SK-N-SH (cell line): Measurements from ENCODE around the gene MTPN. TPM values are rescaled to one million over a fixed set of nuclear protein-coding genes. Genes with fewer than 3 reads are reported as not detected.

Source experiments
- CTCF ChIA-PET: fragments of 300-600, 350-600 bp; formaldehyde crosslinking; extraction: SDS; loops from one replicate; lab custom pipeline; 2021; lab: Yijun Ruan, JAX
- POLR2A ChIA-PET: fragments of 350-600 bp; sonication (Branson Sonifier 250); formaldehyde crosslinking; extraction: SDS; loops from one replicate; lab custom pipeline; 2020; ENCODE audit warnings: antibody characterized with exemption, inconsistent platforms; lab: Yijun Ruan, JAX
- DNase-seq: peaks from one replicate; pipeline ENCODE4 v3.0.0; 2012
- H2AFZ ChIP-seq: fragments of 200-600 bp; sonication (generic); 2 replicates; pipeline ENCODE4 v1.8.1; 2016; ENCODE audit warnings: antibody characterized with exemption, mild to moderate bottlenecking, low read depth
- H3F3A ChIP-seq: fragments of 200-600 bp; sonication (generic); replicated peaks from 2 replicates; pipeline ENCODE3; 2016; ENCODE audit warnings: antibody characterized with exemption, mild to moderate bottlenecking; ENCODE audit not compliant: insufficient read depth
- H3K27ac ChIP-seq, 2 experiments: fragments of 200-500 bp in 1 of 2; fragments of 200-600 bp in 1 of 2; sonication (Bioruptor generic) in 1 of 2; sonication (generic), shearing (Covaris generic) in 1 of 2; 2 replicates each; pipeline versions ENCODE4 v1.5.1 to v1.6.1; 2014 to 2016; ENCODE audit warnings: low read depth in 2 of 2, inconsistent platforms in 1 of 2, low read length in 1 of 2, mild to moderate bottlenecking in 1 of 2, mixed read lengths in 1 of 2
- H3K27me3 ChIP-seq: fragments of 200-600 bp; sonication (generic), shearing (Covaris generic); 2 replicates; pipeline ENCODE4 v1.6.1; 2016; ENCODE audit warnings: mixed run types; ENCODE audit not compliant: insufficient read depth
- H3K36me3 ChIP-seq, 2 experiments: fragments of 200-500 bp in 1 of 2; fragments of 200-600 bp in 1 of 2; sonication (Bioruptor generic) in 1 of 2; sonication (generic) in 1 of 2; replicated peaks in 1 of 2; 2 replicates each; pipeline versions ENCODE3 to v1.5.1; 2014 to 2016; ENCODE audit warnings: low read length in 1 of 2, mild to moderate bottlenecking in 1 of 2; ENCODE audit not compliant: insufficient read depth in 2 of 2, control insufficient read depth in 1 of 2
- H3K4me1 ChIP-seq, 2 experiments: fragments of 200-500 bp in 1 of 2; fragments of 200-600 bp in 1 of 2; sonication (Bioruptor generic) in 1 of 2; sonication (generic), shearing (Covaris generic) in 1 of 2; 2 replicates each; pipeline versions ENCODE4 v1.5.1 to v1.6.1; 2014 to 2016; ENCODE audit warnings: low read depth in 1 of 2, low read length in 1 of 2, mixed run types in 1 of 2; ENCODE audit not compliant: insufficient read depth in 2 of 2, control insufficient read depth in 1 of 2
- H3K4me2 ChIP-seq: fragments of 200-600 bp; sonication (generic), shearing (Covaris generic); 2 replicates; pipeline ENCODE4 v1.6.1; 2017; ENCODE audit warnings: mixed run types
- H3K4me3 ChIP-seq, 2 experiments: fragments of 200-500 bp in 1 of 2; fragments of 200-600 bp in 1 of 2; sonication (Bioruptor generic) in 1 of 2; sonication (generic), shearing (Covaris generic) in 1 of 2; 2 replicates each; pipeline versions ENCODE4 v1.5.1 to v1.8.1; 2014 to 2016; ENCODE audit warnings: low read depth in 2 of 2, inconsistent platforms in 1 of 2, low read length in 1 of 2, mild to moderate bottlenecking in 1 of 2, mixed read lengths in 1 of 2, moderate library complexity in 1 of 2
- H3K79me2 ChIP-seq: fragments of 200-600 bp; sonication (generic); 2 replicates; pipeline ENCODE4 v1.8.1; 2017; ENCODE audit warnings: mild to moderate bottlenecking; ENCODE audit not compliant: insufficient read depth
- H3K9ac ChIP-seq: fragments of 200-600 bp; sonication (generic); 2 replicates; pipeline ENCODE4 v1.6.1; 2017; ENCODE audit warnings: mixed run types
- H3K9me2 ChIP-seq: fragments of 200-600 bp; sonication (generic); 2 replicates; pipeline ENCODE4 v1.6.1; 2017; ENCODE audit warnings: mixed run types
- H3K9me3 ChIP-seq: fragments of 200-600 bp; sonication (generic); 2 replicates; pipeline ENCODE4 v1.6.1; 2017; ENCODE audit warnings: mixed run types, mild to moderate bottlenecking, moderate library complexity
- H4K20me1 ChIP-seq: fragments of 200-600 bp; sonication (generic); 2 replicates; pipeline ENCODE4 v1.6.1; 2017; ENCODE audit warnings: mild to moderate bottlenecking, mixed run types; ENCODE audit not compliant: insufficient read depth
- CHD2 ChIP-seq: fragments of 150-350 bp; IDR thresholded peaks from 2 replicates; pipeline ENCODE4 v1.6.1; 2018; ENCODE audit warnings: low read length; ENCODE audit not compliant: partially characterized antibody
- ELF1 ChIP-seq: IDR thresholded peaks from 2 replicates; pipeline ENCODE4 v1.4.0; 2012
- EP300 ChIP-seq, 2 experiments: IDR thresholded peaks; 2 replicates each; pipeline versions ENCODE4 v1.4.0 to v1.6.1; 2012; ENCODE audit warnings: borderline replicate concordance in 1 of 2, low read depth in 1 of 2, low read length in 1 of 2
- EZH2phosphoT487 ChIP-seq: fragments of 200-600 bp; sonication (generic); IDR thresholded peaks from 2 replicates; pipeline ENCODE4 v1.6.1; 2017; ENCODE audit warnings: low read depth, mixed run types, mild to moderate bottlenecking, antibody characterized with exemption, moderate library complexity, borderline replicate concordance
- GABPA ChIP-seq: IDR thresholded peaks from 2 replicates; pipeline ENCODE4 v1.4.0; 2012; ENCODE audit warnings: low read depth, mild to moderate bottlenecking
- IRF3 ChIP-seq: fragments of 150-350 bp; IDR thresholded peaks from 2 replicates; pipeline ENCODE4 v1.6.1; 2016; ENCODE audit warnings: mild to moderate bottlenecking, low read depth, low read length
- MAX ChIP-seq: IDR thresholded peaks from 2 replicates; pipeline ENCODE4 v1.4.0; 2012; ENCODE audit warnings: low read depth
- MEF2A ChIP-seq: IDR thresholded peaks from 2 replicates; pipeline ENCODE4 v1.4.0; 2012; ENCODE audit warnings: low read depth, borderline replicate concordance
- NFIC ChIP-seq: IDR thresholded peaks from 2 replicates; pipeline ENCODE4 v1.4.0; 2012; ENCODE audit warnings: borderline replicate concordance
- NRF1 ChIP-seq: IDR thresholded peaks from 2 replicates; pipeline ENCODE4 v1.6.1; 2012; ENCODE audit warnings: low read depth, mild to moderate bottlenecking, low read length
- PBX3 ChIP-seq: IDR thresholded peaks from 2 replicates; pipeline ENCODE4; 2012
- RFX5 ChIP-seq: IDR thresholded peaks from 2 replicates; pipeline ENCODE4 v1.6.1; 2012; ENCODE audit warnings: mild to moderate bottlenecking, improper control_type of control experiment, low read length
- SIN3A ChIP-seq: IDR thresholded peaks from 2 replicates; pipeline ENCODE4 v1.6.1; 2012; ENCODE audit warnings: low read depth, mild to moderate bottlenecking, low read length, moderate library complexity, borderline replicate concordance
- USF2 ChIP-seq: fragments of 150-350 bp; IDR thresholded peaks from 2 replicates; pipeline ENCODE4 v1.6.1; 2017; ENCODE audit warnings: antibody characterized with exemption, low read length, low read depth, borderline replicate concordance
- YY1 ChIP-seq: IDR thresholded peaks from 2 replicates; pipeline ENCODE4 v1.4.0; 2012; ENCODE audit warnings: low read depth, mild to moderate bottlenecking
- WGBS: methylation state at CpG from one replicate; pipeline ENCODE4 v1.1.6; 2017; ENCODE audit warnings: low lambda C conversion rate; 5-methylcytosine and 5-hydroxymethylcytosine counted together
- polyA plus RNA-seq, 3 experiments: library from polyadenylated mRNA; depleted of rRNA; stranded (reverse); fragments of >200 nt; gene quantifications; 2 replicates each; pipeline ENCODE4 v1.2.3, GENCODE V29; 2012
- TF ChIP-seq, protein P1 (sequence below): IDR thresholded peaks from 2 replicates; pipeline ENCODE4 v1.6.1; 2012; ENCODE audit warnings: mild to moderate bottlenecking, low read depth, low read length, moderate library complexity

Gene MTPN
- polyA plus RNA-seq, 1 of the 3 experiments (the other 2 are of a cell fraction), result 135 TPM

DNA sequence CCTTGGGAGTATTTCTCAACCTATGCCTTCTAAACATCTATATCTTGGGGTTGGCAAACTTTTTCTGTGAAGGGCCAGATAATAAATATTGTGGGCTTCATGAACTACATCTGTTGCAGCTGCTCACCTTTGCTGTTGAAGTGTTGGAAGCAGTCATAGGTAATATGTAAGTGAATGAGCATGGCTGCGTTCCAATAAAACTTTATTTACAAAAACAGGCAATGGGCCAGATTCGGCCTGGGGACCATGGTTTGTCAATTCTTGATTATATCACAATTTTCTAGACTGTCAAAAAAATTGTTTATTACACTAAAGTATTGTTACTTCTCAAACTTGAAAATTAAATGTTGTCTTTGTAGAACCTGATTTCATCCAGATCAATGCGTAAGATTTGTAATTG lies 54.9 kb downstream of the MTPN start:
- WGBS, result 95% methylated on average over 3 of the region's 3 CpGs
- Histone ChIP-seq H4K20me1 (no peaks in the 10 kb centered on the region; the same call in 1 of the 2 replicates), H3K79me2 (peaks cover 22% of the 10 kb centered on the region; the same call in 1 of the 2 replicates), H3K4me3 (no peak overlapping the region), H3K27ac (peak overlapping the region in 1 of 2 experiments; percentile 80; a peak in 2 of 4 replicates), H3F3A (peaks cover 9% of the 10 kb centered on the region), H3K27me3 (no peaks in the 10 kb centered on the region), H2AFZ (no peak overlapping the region), H3K9ac (no peak overlapping the region), H3K4me1 (peaks cover 6 to 12% of the 10 kb centered on the region in 2 experiments), H3K9me2 (no peaks in the 10 kb centered on the region), H3K9me3 (no peaks in the 10 kb centered on the region), H3K36me3 (peaks cover 2 to 11% of the 10 kb centered on the region in 2 experiments), H3K4me2 (no peak overlapping the region)
- POLR2A ChIA-PET, result no interaction called here
- TF ChIP-seq EZH2phosphoT487 (no peak), EP300 (IDR thresholded peaks at IDR 0.05; ENCODE audit: borderline replicate concordance in 1 of 2, low read depth in 1 of 2, low read length in 1 of 2) (no peak), SIN3A (no peak), NFIC (no peak), USF2 (no peak), ELF1 (no peak), PBX3 (no peak)
- TF ChIP-seq, protein P1, sequence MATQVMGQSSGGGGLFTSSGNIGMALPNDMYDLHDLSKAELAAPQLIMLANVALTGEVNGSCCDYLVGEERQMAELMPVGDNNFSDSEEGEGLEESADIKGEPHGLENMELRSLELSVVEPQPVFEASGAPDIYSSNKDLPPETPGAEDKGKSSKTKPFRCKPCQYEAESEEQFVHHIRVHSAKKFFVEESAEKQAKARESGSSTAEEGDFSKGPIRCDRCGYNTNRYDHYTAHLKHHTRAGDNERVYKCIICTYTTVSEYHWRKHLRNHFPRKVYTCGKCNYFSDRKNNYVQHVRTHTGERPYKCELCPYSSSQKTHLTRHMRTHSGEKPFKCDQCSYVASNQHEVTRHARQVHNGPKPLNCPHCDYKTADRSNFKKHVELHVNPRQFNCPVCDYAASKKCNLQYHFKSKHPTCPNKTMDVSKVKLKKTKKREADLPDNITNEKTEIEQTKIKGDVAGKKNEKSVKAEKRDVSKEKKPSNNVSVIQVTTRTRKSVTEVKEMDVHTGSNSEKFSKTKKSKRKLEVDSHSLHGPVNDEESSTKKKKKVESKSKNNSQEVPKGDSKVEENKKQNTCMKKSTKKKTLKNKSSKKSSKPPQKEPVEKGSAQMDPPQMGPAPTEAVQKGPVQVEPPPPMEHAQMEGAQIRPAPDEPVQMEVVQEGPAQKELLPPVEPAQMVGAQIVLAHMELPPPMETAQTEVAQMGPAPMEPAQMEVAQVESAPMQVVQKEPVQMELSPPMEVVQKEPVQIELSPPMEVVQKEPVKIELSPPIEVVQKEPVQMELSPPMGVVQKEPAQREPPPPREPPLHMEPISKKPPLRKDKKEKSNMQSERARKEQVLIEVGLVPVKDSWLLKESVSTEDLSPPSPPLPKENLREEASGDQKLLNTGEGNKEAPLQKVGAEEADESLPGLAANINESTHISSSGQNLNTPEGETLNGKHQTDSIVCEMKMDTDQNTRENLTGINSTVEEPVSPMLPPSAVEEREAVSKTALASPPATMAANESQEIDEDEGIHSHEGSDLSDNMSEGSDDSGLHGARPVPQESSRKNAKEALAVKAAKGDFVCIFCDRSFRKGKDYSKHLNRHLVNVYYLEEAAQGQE, result no peak
- no peak for DNase-seq
- CTCF ChIA-PET, result interaction anchor here (1.0 to 2.3 kb wide), 2 partner anchors 8 to 14 kb away, joined by 3 to 6 read pairs; no protein-coding TSS in a partner anchor

DNA sequence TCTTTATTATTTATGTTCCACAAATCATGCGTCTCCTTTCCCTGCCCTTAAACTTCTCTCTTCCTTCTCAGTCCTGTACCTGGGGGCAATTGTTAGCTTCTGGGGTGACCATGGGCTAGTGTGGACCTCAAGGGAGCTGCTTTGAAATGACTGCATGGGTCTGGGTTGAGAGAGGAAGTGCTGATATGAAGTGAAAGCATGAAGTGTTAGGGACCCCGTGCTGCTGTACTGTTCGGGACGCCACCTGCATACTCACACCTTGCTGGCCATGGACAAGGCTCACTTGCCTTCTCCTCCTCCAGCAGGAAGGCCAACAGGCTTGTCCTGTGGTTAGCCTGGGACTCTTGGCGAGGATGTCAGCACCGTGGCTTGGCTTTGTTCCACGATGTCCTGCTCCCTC lies 56.7 kb downstream of the MTPN start:
- ChIA-PET POLR2A (no interaction called here), CTCF (no interaction called here)
- Histone ChIP-seq H3K9ac (no peak overlapping the region), H3K27me3 (no peaks in the 10 kb centered on the region), H3K79me2 (peaks cover 5% of the 10 kb centered on the region; the same call in 1 of the 2 replicates), H2AFZ (no peak overlapping the region), H3K9me3 (no peaks in the 10 kb centered on the region), H3K36me3 (no peaks in the 10 kb centered on the region), H3K9me2 (no peaks in the 10 kb centered on the region), H3K4me1 (peaks cover 6 to 12% of the 10 kb centered on the region in 2 experiments), H3F3A (peaks cover 9% of the 10 kb centered on the region), H3K4me2 (no peak overlapping the region), H3K27ac (no peak overlapping the region), H3K4me3 (no peak overlapping the region), H4K20me1 (no peaks in the 10 kb centered on the region; the same call in 1 of the 2 replicates)
- 97% methylated on average over 7 of the region's 7 CpGs for WGBS
- DNase-seq, result no peak
- no peak for TF ChIP-seq CHD2
- no peak for TF ChIP-seq PBX3
- TF ChIP-seq GABPA, result no peak
- TF ChIP-seq YY1, result no peak
- TF ChIP-seq IRF3, result no peak
- TF ChIP-seq RFX5, result no peak
- no peak for TF ChIP-seq SIN3A
- TF ChIP-seq MAX, result no peak
- no peak for TF ChIP-seq USF2
- no peak for TF ChIP-seq MEF2A
- no peak for TF ChIP-seq NRF1
- no peak for TF ChIP-seq EP300 (IDR thresholded peaks at IDR 0.05; ENCODE audit: borderline replicate concordance in 1 of 2, low read depth in 1 of 2, low read length in 1 of 2)
